Stromal cell of bone marrow (primary cell): ENCODE measurements around the gene LRRC45.

ENCODE experiments used
- DNase-seq: peaks from one replicate; pipeline ENCODE4 v3.0.0-alpha.2; 2012; ENCODE audit warnings: low read depth

Gene LRRC45

GRCh38 chr17:82062076-82062983, 39.2 kb downstream of the LRRC45 start:
- no peak for DNase-seq

GRCh38 chr17:82062984-82063368, 39.9 kb downstream of the LRRC45 start:
- no peak for DNase-seq

- no peak for DNase-seq
Observed at GRCh38 chr17:82063424-82064415, 40.6 kb downstream of the LRRC45 start.

GRCh38 chr17:82064433-82065192, 41.5 kb downstream of the LRRC45 start:
- no peak for DNase-seq

- DNase-seq, result no peak
Observed at GRCh38 chr17:82065193-82065637, 42.1 kb downstream of the LRRC45 start.

- peak; percentile 25 for DNase-seq
Observed at GRCh38 chr17:82065638-82066303, 42.7 kb downstream of the LRRC45 start, which contains the start of gene DUS1L. DUS1L (minus strand) TSS chr17:82065804; CDS start chr17:82065059, 745 bp downstream.

GRCh38 chr17:82070611-82071010, 47.5 kb downstream of the LRRC45 start:
- no peak for DNase-seq

- no peak for DNase-seq
Observed at GRCh38 chr17:82072827-82073226, 49.7 kb downstream of the LRRC45 start.

GRCh38 chr17:82073446-82073845, 50.3 kb downstream of the LRRC45 start:
- DNase-seq, result no peak

GRCh38 chr17:82076018-82076784, 53.1 kb downstream of the LRRC45 start:
- DNase-seq, result no peak

GRCh38 chr17:82076785-82077591, 53.9 kb downstream of the LRRC45 start:
- DNase-seq, result no peak

- no peak for DNase-seq
Observed at GRCh38 chr17:82077617-82078358, 54.7 kb downstream of the LRRC45 start.

- DNase-seq, result no peak
Observed at GRCh38 chr17:82078433-82078832, 55.3 kb downstream of the LRRC45 start.

GRCh38 chr17:82079001-82079677, 56.0 kb downstream of the LRRC45 start:
- DNase-seq, result no peak

- DNase-seq, result no peak
Observed at GRCh38 chr17:82080048-82080788, 57.1 kb downstream of the LRRC45 start.
